Body of pancreas (tissue), 4 donors: ENCODE data around the gene EFCAB14. TPM values are rescaled to one million over a fixed set of nuclear protein-coding genes. Genes with fewer than 3 reads are reported as not detected.
"Not testable (repeated sequence)": the region's sequence is repeated elsewhere in the genome, so short reads cannot be mapped to it uniquely, and the experiment has no call there.

Experiments used
- ATAC-seq: fragments of 150-250 bp; one replicate; pipeline ENCODE4 v1.9.1; 2016
- DNase-seq, 4 donors: peaks; one replicate each; pipeline ENCODE4 v3.0.0-alpha.2; 2019
- H3K27ac ChIP-seq, 4 donors: fragments of 200-600 bp; sonication (generic); 1 replicate in 3 of 4; 2 replicates in 1 of 4; pipeline versions ENCODE4 v1.5.1 to v1.6.1; 2016 to 2019; ENCODE audit warnings: mild to moderate bottlenecking in 1 of 4, mixed read lengths in 1 of 4, moderate library complexity in 1 of 4
- H3K27me3 ChIP-seq, 2 donors: fragments of 200-600 bp; sonication (generic); one replicate each; pipeline ENCODE4 v1.6.0; 2016; ENCODE audit warnings: mild to moderate bottlenecking in 1 of 2
- H3K36me3 ChIP-seq, 2 donors: fragments of 200-600 bp; sonication (generic); replicated peaks in 1 of 2; 2 replicates each; pipeline ENCODE4 v1.5.1; 2016; ENCODE audit warnings: low read depth in 2 of 2; ENCODE audit not compliant: insufficient read depth in 1 of 2
- H3K4me1 ChIP-seq: fragments of 200-600 bp; sonication (generic); one replicate; pipeline ENCODE4 v1.6.0; 2016
- H3K4me3 ChIP-seq, 2 donors: fragments of 200-600 bp; sonication (generic); 1 replicate in 1 of 2; 2 replicates in 1 of 2; pipeline ENCODE4 v1.5.1; 2016 to 2019
- H3K9me3 ChIP-seq, 3 donors: fragments of 200-600 bp; sonication (generic); 1 replicate in 2 of 3; 2 replicates in 1 of 3; pipeline ENCODE4 v1.5.1; 2016
- POLR2A ChIP-seq, 3 donors: fragments of 450-650 bp; IDR thresholded peaks; one replicate each; pipeline ENCODE4 v1.6.1; 2016; ENCODE audit warnings: antibody characterized with exemption in 3 of 3, mild to moderate bottlenecking in 2 of 3
- WGBS, 2 donors: methylation state at CpG; one replicate each; pipeline ENCODE4 v1.1.5; 2017; 5-methylcytosine and 5-hydroxymethylcytosine counted together
- intact Hi-C: fragments of 100-400 bp; cut with DNase I; formaldehyde crosslinking; loops from one replicate; pipeline ENCODE4 v1.15.1; 2023
- total RNA-seq, 2 donors: library from RNA; depleted of rRNA; stranded (reverse); fragments of >200 nt; gene quantifications; one replicate each; pipeline ENCODE4 v1.1.0, GENCODE V29; 2016
- TF ChIP-seq, protein P1 (sequence below), 7 experiments: fragments of 450-650 bp in 4 of 7; fragments of 200-600 bp in 3 of 7; sonication (generic) in 3 of 7; IDR thresholded peaks; one replicate each; pipeline ENCODE4 v1.5.1; 2016 to 2019; ENCODE audit warnings: antibody characterized with exemption in 7 of 7

Gene EFCAB14
- total RNA-seq, 2 donors from 2014 or later: 36.9 to 40.7 TPM

DNA sequence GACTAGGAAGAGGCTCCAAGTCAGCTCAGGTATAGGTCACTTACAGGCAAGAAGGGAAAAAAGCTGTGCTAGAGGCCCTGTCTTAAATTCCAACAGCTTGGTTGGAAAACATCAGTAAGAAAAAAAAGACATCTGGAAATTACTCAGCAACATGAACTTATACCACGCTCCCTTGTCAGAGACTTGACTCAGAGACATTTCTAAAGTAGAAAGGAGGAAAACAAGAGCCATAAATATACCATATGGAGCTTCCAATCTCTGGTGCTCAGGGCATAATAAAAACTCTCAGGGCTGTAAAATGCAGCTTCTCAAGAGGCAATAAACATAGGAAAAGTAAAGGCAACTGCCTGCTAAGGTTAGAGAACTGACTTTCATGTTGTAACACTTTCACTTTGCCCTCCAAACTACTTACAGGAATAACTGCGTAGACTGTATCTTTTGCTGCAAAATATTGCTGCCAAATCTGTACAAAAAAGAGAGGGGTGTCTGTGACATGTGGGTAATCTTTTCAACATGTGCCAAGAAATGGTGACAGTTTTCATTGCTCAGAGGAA, 65.4 kb downstream of the EFCAB14 start:
- intact Hi-C loops: no loop called here
- Histone ChIP-seq H3K9me3 (no peaks in the 10 kb centered on the region), H3K4me1 (no peaks in the 10 kb centered on the region), H3K36me3 (peaks cover 0 to 11% of the 10 kb centered on the region in 2 donors), H3K4me3 (no peak overlapping the region), H3K27ac (no peak overlapping the region), H3K27me3 (no peaks in the 10 kb centered on the region)
- WGBS, 2 donors: 91 to 100% methylated on average over 2 of the region's 2 CpGs
- TF ChIP-seq POLR2A (IDR thresholded peaks at IDR 0.05): no peak
- TF ChIP-seq, protein P1, sequence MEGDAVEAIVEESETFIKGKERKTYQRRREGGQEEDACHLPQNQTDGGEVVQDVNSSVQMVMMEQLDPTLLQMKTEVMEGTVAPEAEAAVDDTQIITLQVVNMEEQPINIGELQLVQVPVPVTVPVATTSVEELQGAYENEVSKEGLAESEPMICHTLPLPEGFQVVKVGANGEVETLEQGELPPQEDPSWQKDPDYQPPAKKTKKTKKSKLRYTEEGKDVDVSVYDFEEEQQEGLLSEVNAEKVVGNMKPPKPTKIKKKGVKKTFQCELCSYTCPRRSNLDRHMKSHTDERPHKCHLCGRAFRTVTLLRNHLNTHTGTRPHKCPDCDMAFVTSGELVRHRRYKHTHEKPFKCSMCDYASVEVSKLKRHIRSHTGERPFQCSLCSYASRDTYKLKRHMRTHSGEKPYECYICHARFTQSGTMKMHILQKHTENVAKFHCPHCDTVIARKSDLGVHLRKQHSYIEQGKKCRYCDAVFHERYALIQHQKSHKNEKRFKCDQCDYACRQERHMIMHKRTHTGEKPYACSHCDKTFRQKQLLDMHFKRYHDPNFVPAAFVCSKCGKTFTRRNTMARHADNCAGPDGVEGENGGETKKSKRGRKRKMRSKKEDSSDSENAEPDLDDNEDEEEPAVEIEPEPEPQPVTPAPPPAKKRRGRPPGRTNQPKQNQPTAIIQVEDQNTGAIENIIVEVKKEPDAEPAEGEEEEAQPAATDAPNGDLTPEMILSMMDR (IDR thresholded peaks at IDR 0.05): no peak
- DNase-seq: no peak
- no peak for ATAC-seq

DNA sequence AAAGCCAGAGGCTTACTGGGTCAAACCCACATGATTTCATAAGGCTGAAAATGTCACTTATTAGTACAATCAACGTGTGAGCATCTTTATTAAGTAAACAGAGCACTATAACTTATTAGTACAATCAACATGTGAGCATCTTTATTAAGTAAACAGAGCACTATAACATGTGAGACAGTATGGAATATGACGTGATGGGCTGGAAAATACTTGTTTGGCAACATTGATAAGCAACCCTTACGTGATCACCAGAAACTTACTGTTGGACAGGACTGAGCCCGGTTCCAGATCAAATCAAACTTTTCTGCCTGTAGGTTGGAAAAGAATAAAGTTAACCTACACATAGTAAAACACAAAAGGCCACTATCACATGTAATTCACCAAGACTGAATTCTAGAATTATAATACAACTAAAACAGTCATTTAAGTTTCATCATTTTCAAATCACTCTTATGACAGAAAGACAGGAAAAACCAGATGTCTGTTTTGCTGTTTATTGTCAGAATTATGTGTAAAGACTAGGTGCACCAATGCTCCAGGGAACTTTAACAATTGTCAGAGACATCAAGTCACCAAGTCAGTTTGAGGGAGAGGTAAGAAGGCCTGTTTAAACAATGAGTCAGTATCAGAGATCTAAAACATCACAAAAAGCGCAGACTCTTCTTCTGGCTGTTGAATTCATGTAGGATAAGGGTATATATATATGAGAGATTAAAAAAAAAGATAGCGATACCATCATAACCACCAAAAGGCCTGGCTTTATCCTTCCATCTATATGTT, 66.4 kb downstream of the EFCAB14 start:
- ATAC-seq: no peak
- Histone ChIP-seq H3K4me3 (no peak overlapping the region), H3K4me1 (no peaks in the 10 kb centered on the region), H3K36me3 (peaks cover 0 to 11% of the 10 kb centered on the region in 2 donors), H3K27ac (no peak overlapping the region), H3K9me3 (no peaks in the 10 kb centered on the region), H3K27me3 (no peaks in the 10 kb centered on the region)
- 66 to 71% methylated on average over 6 of the region's 6 CpGs for WGBS, 2 donors
- intact Hi-C loops: no loop called here
- TF ChIP-seq, protein P1 (IDR thresholded peaks at IDR 0.05): no peak
- no peak for TF ChIP-seq POLR2A (IDR thresholded peaks at IDR 0.05)
- no peak for DNase-seq

DNA sequence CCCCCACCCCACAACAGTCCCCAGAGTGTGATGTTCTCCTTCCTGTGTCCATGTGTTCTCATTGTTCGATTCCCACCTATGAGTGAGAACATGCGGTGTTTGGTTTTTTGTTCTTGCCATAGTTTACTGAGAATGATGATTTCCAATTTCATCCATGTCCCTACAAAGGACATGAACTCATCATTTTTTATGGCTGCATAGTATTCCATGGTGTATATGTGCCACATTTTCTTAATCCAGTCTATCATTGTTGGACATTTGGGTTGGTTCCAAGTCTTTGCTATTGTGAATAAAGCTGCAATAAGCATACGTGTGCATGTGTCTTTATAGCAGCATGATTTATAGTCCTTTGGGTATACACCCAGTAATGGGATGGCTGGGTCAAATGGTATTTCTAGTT, 67.8 kb downstream of the EFCAB14 start:
- H3K27ac ChIP-seq, intact Hi-C loops, H3K4me3 ChIP-seq, H3K27me3 ChIP-seq, H3K36me3 ChIP-seq, H3K4me1 ChIP-seq, H3K9me3 ChIP-seq, DNase-seq, ATAC-seq: not testable (repeated sequence)
- WGBS, 2 donors: 95 to 100% methylated on average over 2 to 3 of the region's 3 CpGs

DNA sequence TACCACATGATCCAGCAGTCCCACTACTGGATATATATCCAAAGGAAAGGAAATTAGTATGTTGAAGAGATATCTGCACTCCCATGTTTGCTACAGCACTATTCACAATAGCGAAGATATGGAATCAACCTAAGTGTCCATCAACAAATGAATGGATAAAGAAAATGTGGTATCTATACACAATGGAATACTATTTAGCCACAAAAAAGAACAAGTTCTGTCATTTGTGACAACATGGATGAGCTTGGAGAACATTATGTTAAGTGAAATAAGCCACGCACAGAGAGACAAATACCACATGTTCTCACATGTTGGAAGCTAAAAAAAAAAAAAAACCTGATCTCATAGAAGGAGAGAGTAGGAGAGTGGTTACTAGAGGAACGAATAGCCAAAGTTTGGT, 68.4 kb downstream of the EFCAB14 start:
- Histone ChIP-seq H3K9me3 (no peaks in the 10 kb centered on the region), H3K27me3 (no peaks in the 10 kb centered on the region), H3K4me1 (no peaks in the 10 kb centered on the region), H3K4me3 (no peak overlapping the region), H3K36me3 (peaks cover 0 to 4% of the 10 kb centered on the region in 2 donors), H3K27ac (no peak overlapping the region)
- no peak for DNase-seq
- no peak for ATAC-seq
- whole genome bisulfite sequencing, 2 donors: 97 to 99% methylated on average over 3 of the region's 3 CpGs
- TF ChIP-seq, protein P1 (IDR thresholded peaks at IDR 0.05): no peak
- TF ChIP-seq POLR2A (IDR thresholded peaks at IDR 0.05): no peak
- intact Hi-C loops: no loop called here

DNA sequence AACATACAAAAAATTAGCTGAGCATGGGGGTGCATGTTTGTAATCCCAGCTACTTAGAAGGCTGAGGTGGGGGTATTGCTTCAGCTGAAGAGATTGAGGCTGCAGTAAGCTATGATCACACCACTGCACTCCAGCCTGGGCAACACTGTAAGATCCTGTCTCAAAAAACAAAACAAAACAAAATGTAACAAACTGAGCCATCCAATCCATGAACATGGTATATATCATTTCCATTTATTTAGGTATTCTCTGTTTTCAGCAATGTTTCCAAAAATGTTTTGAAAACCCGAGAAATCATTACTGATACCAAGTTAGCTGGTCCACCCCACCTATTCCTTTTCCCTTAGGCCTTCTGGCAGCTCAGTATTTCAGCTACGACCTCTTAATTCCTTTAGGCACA, 69.2 kb downstream of the EFCAB14 start:
- WGBS, 2 donors: 97 to 98% methylated on average over 2 of the region's 2 CpGs
- H3K9me3 ChIP-seq: no peaks in the 10 kb centered on the region

More for the DNA sequence above, 69.2 kb downstream of the EFCAB14 start:
- TF ChIP-seq, protein P1 (IDR thresholded peaks at IDR 0.05): no peak
- no peak for TF ChIP-seq POLR2A (IDR thresholded peaks at IDR 0.05)
- ATAC-seq (no peak), DNase-seq (no peak)
- Histone ChIP-seq H3K36me3 (peaks cover 0 to 4% of the 10 kb centered on the region in 2 donors), H3K4me1 (no peaks in the 10 kb centered on the region), H3K4me3 (no peak overlapping the region), H3K27ac (no peak overlapping the region), H3K27me3 (no peaks in the 10 kb centered on the region)
- intact Hi-C loops: no loop called here
